Central memory CD8-positive, alpha-beta T cell (primary cell): ENCODE data around the gene CA10.

Experiments used
- ATAC-seq: fragments of 150-1000 bp; cut with Tn5 transposase; replicated peaks from 2 replicates; pipeline ENCODE4 v1.10.0; 2022; ENCODE audit warnings: mild to moderate bottlenecking, moderate FRiP score, moderate number of reproducible peaks; ENCODE audit not compliant: poor library complexity, severe bottlenecking; ENCODE audit errors: extremely low read depth
- DNase-seq, 2 donors: peaks; one replicate each; pipeline ENCODE4 v3.0.0; 2021; ENCODE audit warnings: low spot score in 2 of 2
- H3K27ac Mint-ChIP-seq: one replicate; pipeline ENCODE4 v1.8.0; 2022; ENCODE audit warnings: low read depth, mild to moderate bottlenecking, moderate library complexity, mixed read lengths
- H3K27me3 Mint-ChIP-seq: one replicate; pipeline ENCODE4 v1.8.0; 2022; ENCODE audit warnings: mixed read lengths
- H3K36me3 Mint-ChIP-seq: one replicate; pipeline ENCODE4 v1.8.0; 2022; ENCODE audit warnings: mild to moderate bottlenecking, moderate library complexity, mixed read lengths; ENCODE audit not compliant: insufficient read depth
- H3K4me1 Mint-ChIP-seq: one replicate; pipeline ENCODE4 v1.8.0; 2022; ENCODE audit warnings: mixed read lengths
- H3K4me3 Mint-ChIP-seq: one replicate; pipeline ENCODE4 v1.8.0; 2022; ENCODE audit warnings: mild to moderate bottlenecking, moderate library complexity, mixed read lengths
- H3K9me3 Mint-ChIP-seq: one replicate; pipeline ENCODE4 v1.8.0; 2022; ENCODE audit warnings: mixed read lengths

The CA10 gene

GRCh38 chr17:51751072-51751471 lies 407.4 kb downstream of the CA10 start:
- Mint-ChIP-seq H3K4me3 (no peak overlapping the region), H3K27me3 (no peaks in the 10 kb centered on the region), H3K36me3 (no peaks in the 10 kb centered on the region), H3K27ac (no peak overlapping the region), H3K9me3 (no peaks in the 10 kb centered on the region), H3K4me1 (no peaks in the 10 kb centered on the region)
- ATAC-seq (no peak), DNase-seq (no peak)

GRCh38 chr17:51748749-51749604 lies 409.5 kb downstream of the CA10 start:
- Mint-ChIP-seq H3K27me3 (no peaks in the 10 kb centered on the region), H3K4me1 (no peaks in the 10 kb centered on the region), H3K27ac (no peak overlapping the region), H3K36me3 (no peaks in the 10 kb centered on the region), H3K9me3 (no peaks in the 10 kb centered on the region), H3K4me3 (no peak overlapping the region)
- ATAC-seq (no peak), DNase-seq (no peak)

GRCh38 chr17:51746421-51746820 lies 412.1 kb downstream of the CA10 start:
- no peaks in the 10 kb centered on the region for H3K36me3 Mint-ChIP-seq
- H3K4me3 Mint-ChIP-seq: no peak overlapping the region
- H3K9me3 Mint-ChIP-seq: no peaks in the 10 kb centered on the region
- DNase-seq (no peak), ATAC-seq (no peak)
- H3K4me1 Mint-ChIP-seq: no peaks in the 10 kb centered on the region
- H3K27ac Mint-ChIP-seq: no peak overlapping the region
- H3K27me3 Mint-ChIP-seq: no peaks in the 10 kb centered on the region

GRCh38 chr17:51745993-51746392 lies 412.5 kb downstream of the CA10 start:
- DNase-seq (no peak), ATAC-seq (no peak)
- H3K4me3 Mint-ChIP-seq: no peak overlapping the region
- H3K36me3 Mint-ChIP-seq: no peaks in the 10 kb centered on the region
- no peaks in the 10 kb centered on the region for H3K4me1 Mint-ChIP-seq
- H3K27me3 Mint-ChIP-seq: peaks cover under 1% of the 10 kb centered on the region
- H3K27ac Mint-ChIP-seq: no peak overlapping the region
- no peaks in the 10 kb centered on the region for H3K9me3 Mint-ChIP-seq

DNA sequence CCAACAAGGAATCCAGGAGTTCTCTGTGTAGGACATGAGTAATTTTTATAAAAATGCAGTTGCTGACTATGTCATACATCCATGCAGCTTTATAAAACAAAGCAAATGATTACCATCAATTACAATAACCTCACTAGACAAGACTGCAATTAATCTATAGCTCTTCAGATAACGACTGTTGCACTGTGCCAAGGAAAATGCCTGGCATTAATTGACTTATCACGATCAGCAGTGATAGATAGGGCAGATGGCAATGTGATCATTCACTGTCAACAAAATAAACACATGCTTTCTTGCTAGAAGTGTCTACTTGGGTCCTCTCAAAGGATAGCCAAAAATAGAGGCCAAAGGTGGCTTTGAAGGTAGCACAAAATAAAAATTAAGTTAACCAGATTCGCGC lies 415.0 kb downstream of the CA10 start:
- no peak overlapping the region for H3K4me3 Mint-ChIP-seq
- DNase-seq: no peak
- no peaks in the 10 kb centered on the region for H3K9me3 Mint-ChIP-seq
- no peaks in the 10 kb centered on the region for H3K4me1 Mint-ChIP-seq
- ATAC-seq: no peak
- H3K36me3 Mint-ChIP-seq: no peaks in the 10 kb centered on the region
- H3K27ac Mint-ChIP-seq: no peak overlapping the region
- H3K27me3 Mint-ChIP-seq: peaks cover 19% of the 10 kb centered on the region

GRCh38 chr17:51742571-51742970 lies 415.9 kb downstream of the CA10 start:
- Mint-ChIP-seq H3K36me3 (no peaks in the 10 kb centered on the region), H3K27ac (no peak overlapping the region), H3K4me3 (no peak overlapping the region), H3K27me3 (peaks cover 19% of the 10 kb centered on the region), H3K9me3 (no peaks in the 10 kb centered on the region), H3K4me1 (no peaks in the 10 kb centered on the region)
- DNase-seq: no peak
- no peak for ATAC-seq

DNA sequence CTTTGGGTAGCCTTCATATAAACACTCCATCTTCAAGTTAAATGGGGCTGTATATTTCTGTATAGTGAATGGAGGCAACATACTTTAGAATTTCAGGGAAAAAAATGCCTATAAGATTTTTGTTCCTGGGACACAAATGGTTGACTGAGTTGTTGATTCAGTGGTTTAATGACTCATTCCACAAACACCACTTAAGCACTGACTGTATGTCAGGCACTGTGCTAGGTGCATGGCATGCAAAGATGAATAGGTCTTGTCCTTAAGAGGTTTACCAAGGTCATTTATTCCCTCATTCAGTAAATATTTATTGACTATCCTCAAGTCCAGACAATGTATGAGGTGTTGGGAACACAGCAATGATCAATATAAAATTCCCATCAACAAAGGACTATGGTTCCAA lies 417.1 kb downstream of the CA10 start:
- Mint-ChIP-seq H3K27ac (no peak overlapping the region), H3K4me3 (no peak overlapping the region), H3K27me3 (peaks cover 19% of the 10 kb centered on the region), H3K9me3 (no peaks in the 10 kb centered on the region), H3K4me1 (no peaks in the 10 kb centered on the region), H3K36me3 (no peaks in the 10 kb centered on the region)
- DNase-seq (no peak), ATAC-seq (no peak)

- Mint-ChIP-seq H3K4me1 (no peaks in the 10 kb centered on the region), H3K36me3 (no peaks in the 10 kb centered on the region), H3K4me3 (no peak overlapping the region), H3K27ac (no peak overlapping the region), H3K9me3 (no peaks in the 10 kb centered on the region), H3K27me3 (peaks cover 19% of the 10 kb centered on the region)
- ATAC-seq (no peak), DNase-seq (no peak)
These were observed 418.0 kb downstream of the CA10 start for GRCh38 chr17:51740531-51740930.

- H3K27me3 Mint-ChIP-seq: peaks cover 23% of the 10 kb centered on the region
- H3K9me3 Mint-ChIP-seq: no peaks in the 10 kb centered on the region
- no peak for DNase-seq
- H3K4me1 Mint-ChIP-seq: no peaks in the 10 kb centered on the region
- no peaks in the 10 kb centered on the region for H3K36me3 Mint-ChIP-seq
- no peak for ATAC-seq
- no peak overlapping the region for H3K27ac Mint-ChIP-seq
- H3K4me3 Mint-ChIP-seq: no peak overlapping the region
These were observed 419.1 kb downstream of the CA10 start for GRCh38 chr17:51739245-51739886.

GRCh38 chr17:51736356-51736755 lies 422.2 kb downstream of the CA10 start:
- Mint-ChIP-seq H3K27me3 (peaks cover 45% of the 10 kb centered on the region), H3K27ac (no peak overlapping the region), H3K9me3 (no peaks in the 10 kb centered on the region), H3K4me3 (no peak overlapping the region), H3K36me3 (no peaks in the 10 kb centered on the region), H3K4me1 (no peaks in the 10 kb centered on the region)
- DNase-seq (no peak), ATAC-seq (no peak)

DNA sequence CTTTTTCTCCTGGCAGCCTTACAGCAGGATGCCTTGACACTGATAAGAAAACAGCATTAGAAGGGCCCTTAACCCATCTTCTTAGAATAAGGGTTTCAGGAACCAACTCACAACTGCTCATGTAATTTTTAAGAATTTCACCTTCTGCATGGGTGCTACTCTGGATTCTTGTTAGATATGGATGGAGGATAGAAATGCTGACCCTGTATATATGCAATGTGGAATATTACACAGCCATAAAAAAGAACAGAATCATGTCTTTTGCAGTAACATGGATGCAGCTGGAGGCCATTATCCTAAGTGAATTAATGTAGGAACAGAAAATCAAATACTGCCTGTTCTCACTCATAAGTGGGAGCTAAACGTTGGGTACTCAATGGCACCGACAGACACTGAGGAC lies 423.5 kb downstream of the CA10 start:
- H3K4me3 Mint-ChIP-seq: no peak overlapping the region
- no peak for ATAC-seq
- no peaks in the 10 kb centered on the region for H3K36me3 Mint-ChIP-seq
- H3K27me3 Mint-ChIP-seq: peaks cover 36% of the 10 kb centered on the region
- no peak for DNase-seq
- no peak overlapping the region for H3K27ac Mint-ChIP-seq
- H3K9me3 Mint-ChIP-seq: no peaks in the 10 kb centered on the region
- H3K4me1 Mint-ChIP-seq: no peaks in the 10 kb centered on the region

DNA sequence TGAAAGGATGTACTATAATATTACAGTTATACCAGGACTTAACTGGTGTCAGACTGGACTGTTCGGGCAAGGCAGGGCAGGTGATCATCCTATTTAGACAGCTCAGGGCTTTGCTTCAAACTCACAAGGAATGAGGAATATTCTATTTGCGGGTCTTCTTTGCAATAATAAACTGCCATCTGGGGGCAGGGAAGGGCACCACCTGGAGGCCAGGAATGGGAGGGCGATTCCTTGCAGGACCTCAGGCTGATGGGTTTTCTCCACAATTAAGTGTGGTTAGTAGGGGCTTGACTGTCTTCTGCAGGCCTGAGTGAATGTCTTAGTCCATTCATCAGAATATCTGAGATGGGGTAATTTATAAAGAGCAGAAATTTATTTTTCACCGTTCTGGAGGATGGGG lies 424.1 kb downstream of the CA10 start:
- Mint-ChIP-seq H3K36me3 (no peaks in the 10 kb centered on the region), H3K4me1 (no peaks in the 10 kb centered on the region)

GRCh38 chr17:51733166-51733565 lies 425.3 kb downstream of the CA10 start:
- no peak overlapping the region for H3K27ac Mint-ChIP-seq
- H3K4me1 Mint-ChIP-seq: no peaks in the 10 kb centered on the region
- no peak for ATAC-seq

More for the DNA sequence above, 424.1 kb downstream of the CA10 start:
- ATAC-seq (no peak), DNase-seq (no peak)
- H3K27me3 Mint-ChIP-seq: peaks cover 34% of the 10 kb centered on the region
- H3K4me3 Mint-ChIP-seq: no peak overlapping the region
- no peak overlapping the region for H3K27ac Mint-ChIP-seq
- H3K9me3 Mint-ChIP-seq: no peaks in the 10 kb centered on the region

More at GRCh38 chr17:51733166-51733565, 425.3 kb downstream of the CA10 start:
- no peak overlapping the region for H3K4me3 Mint-ChIP-seq
- no peak for DNase-seq
- no peaks in the 10 kb centered on the region for H3K9me3 Mint-ChIP-seq
- peaks cover 38% of the 10 kb centered on the region for H3K27me3 Mint-ChIP-seq
- no peaks in the 10 kb centered on the region for H3K36me3 Mint-ChIP-seq
